ENCODE measurements around the gene OSBPL8.

GRCh38 chr12:76317976-76318375, 241.6 kb downstream of the OSBPL8 start:
- TF ChIP-seq CTCF (IDR thresholded peaks at IDR 0.05; ENCODE audit: low read length) (no peak), EZH2 (IDR thresholded peaks at IDR 0.05; ENCODE audit: borderline replicate concordance, low read length) (no peak)
